SK-N-SH treated with all-trans-retinoic acid at 6 μM for 48 hours (cell line): ENCODE measurements around the gene EYA4.

Source experiments
- ARNTL ChIP-seq: fragments of 450-650 bp; formaldehyde crosslinking; IDR thresholded peaks from 2 replicates; pipeline ENCODE4 v1.5.0; 2020; ENCODE audit warnings: low read depth, mild to moderate bottlenecking, moderate library complexity, borderline replicate concordance
- BACH2 ChIP-seq: fragments of 250-450 bp; sonication (Bioruptor Pico); IDR thresholded peaks from 2 replicates; pipeline ENCODE4 v1.9.0; 2021; ENCODE audit warnings: mild to moderate bottlenecking, borderline replicate concordance
- CSDC2 ChIP-seq: fragments of 250-450 bp; sonication (Bioruptor Pico); IDR thresholded peaks from 2 replicates; pipeline ENCODE4 v1.5.0; 2020; ENCODE audit warnings: mild to moderate bottlenecking, moderate library complexity
- OSR1 ChIP-seq: fragments of 250-450 bp; sonication (Bioruptor Pico); IDR thresholded peaks from 2 replicates; pipeline ENCODE4 v1.8.0; 2022; ENCODE audit warnings: moderate library complexity, mild to moderate bottlenecking, inconsistent platforms
- POU6F1 ChIP-seq: fragments of 250-450 bp; sonication (Bioruptor Pico); IDR thresholded peaks from 2 replicates; pipeline ENCODE4 v1.8.0; 2021; ENCODE audit warnings: low read depth, mild to moderate bottlenecking, moderate library complexity, borderline replicate concordance
- RARB ChIP-seq: fragments of 250-450 bp; sonication (Bioruptor Pico); IDR thresholded peaks from 2 replicates; pipeline ENCODE4 v1.8.0; 2021; ENCODE audit warnings: mild to moderate bottlenecking, moderate library complexity
- ZC3H10 ChIP-seq: fragments of 250-450 bp; sonication (Bioruptor Pico); IDR thresholded peaks from 2 replicates; pipeline ENCODE4 v1.5.1; 2021; ENCODE audit warnings: mild to moderate bottlenecking, moderate library complexity
- ZFP3 ChIP-seq: fragments of 250-450 bp; sonication (Bioruptor Pico); IDR thresholded peaks from 2 replicates; pipeline ENCODE4 v1.5.0; 2020; ENCODE audit warnings: mild to moderate bottlenecking, moderate library complexity
- ZFP30 ChIP-seq: fragments of 450-650 bp; formaldehyde crosslinking; IDR thresholded peaks from 2 replicates; pipeline ENCODE4 v1.5.0; 2022; ENCODE audit warnings: mild to moderate bottlenecking, moderate library complexity

DNA sequence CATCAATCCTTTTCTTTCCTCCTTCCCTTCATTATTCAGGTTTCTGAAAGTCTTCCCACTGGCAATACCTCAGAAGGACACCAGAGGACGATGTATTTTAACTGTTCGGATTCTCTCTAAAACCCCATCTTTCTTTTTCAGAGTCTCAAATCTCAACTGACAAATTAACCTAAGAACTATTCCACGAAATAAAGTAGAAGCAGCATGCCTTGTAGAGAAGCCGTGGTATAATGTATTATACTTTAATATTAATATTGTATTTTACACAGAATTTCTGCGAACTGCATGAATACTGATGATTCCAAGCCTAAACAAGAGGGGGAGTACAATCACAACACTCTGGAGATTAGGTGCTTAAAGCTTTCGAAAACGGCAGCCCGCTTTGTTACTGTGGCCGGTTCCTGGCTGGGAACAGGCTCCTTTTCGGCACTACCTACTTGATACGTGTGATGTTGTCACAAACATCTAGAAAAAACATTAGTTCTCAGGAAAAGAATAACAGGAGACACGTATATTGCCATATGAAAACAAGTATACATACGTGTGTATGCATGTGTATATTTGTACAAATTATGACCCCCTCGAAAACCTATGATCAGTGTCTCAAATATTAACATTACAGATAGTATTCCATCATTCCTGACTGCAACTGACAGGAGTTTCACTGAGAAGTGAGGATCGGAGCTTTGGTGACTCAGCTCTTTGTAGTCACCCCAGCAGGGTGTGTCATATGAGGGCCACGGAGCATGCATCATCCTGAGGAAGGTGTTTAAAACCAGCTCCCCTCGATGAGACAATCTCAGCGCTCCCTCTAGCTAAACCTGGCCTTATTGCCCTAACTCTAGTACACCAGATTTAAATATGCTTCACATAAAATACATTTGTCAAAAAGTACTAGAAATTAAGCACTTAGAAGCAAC, 328.1 kb downstream of the EYA4 start:
- TF ChIP-seq POU6F1 (CRISPR knock-in tag): no peak
- no peak for TF ChIP-seq ZFP3 (CRISPR knock-in tag)
- TF ChIP-seq BACH2 (CRISPR knock-in tag): no peak
- TF ChIP-seq OSR1: no peak
- TF ChIP-seq RARB: no peak
- no peak for TF ChIP-seq CSDC2 (CRISPR knock-in tag)
- no peak for TF ChIP-seq ZC3H10
- no peak for TF ChIP-seq ARNTL
- TF ChIP-seq ZFP30: no peak
